Progenitor cell of endocrine pancreas (in vitro differentiated cells): ENCODE data around the gene CTNNBIP1. TPM values are rescaled to one million over a fixed set of nuclear protein-coding genes. Genes with fewer than 3 reads are reported as not detected.

Source experiments
- DNase-seq: peaks from one replicate; pipeline ENCODE4 v3.0.0; 2021; ENCODE audit warnings: low spot score; ENCODE audit not compliant: unreplicated experiment
- H3K27ac Mint-ChIP-seq: 2 replicates; pipeline ENCODE4 v1.8.0; 2021; ENCODE audit warnings: mild to moderate bottlenecking, moderate library complexity, mixed read lengths
- H3K27me3 Mint-ChIP-seq: 2 replicates; pipeline ENCODE4 v1.8.0; 2021; ENCODE audit warnings: mixed read lengths
- H3K36me3 Mint-ChIP-seq: 2 replicates; pipeline ENCODE4 v1.8.0; 2022; ENCODE audit warnings: mixed read lengths; ENCODE audit not compliant: insufficient read depth
- H3K4me1 Mint-ChIP-seq: 2 replicates; pipeline ENCODE4 v1.8.0; 2021; ENCODE audit warnings: low read depth, mixed read lengths
- H3K4me3 Mint-ChIP-seq: 2 replicates; pipeline ENCODE4 v1.8.0; 2021; ENCODE audit warnings: low read depth, mild to moderate bottlenecking, moderate library complexity, mixed read lengths
- H3K9me3 Mint-ChIP-seq: 2 replicates; pipeline ENCODE4 v1.8.0; 2021; ENCODE audit warnings: low read depth, mixed read lengths
- CTCF ChIP-seq: fragments of 200-600 bp; sonication (generic); IDR thresholded peaks from one replicate; pipeline ENCODE4 v1.5.0; 2021; ENCODE audit warnings: antibody characterized with exemption, mild to moderate bottlenecking; ENCODE audit not compliant: unreplicated experiment
- total RNA-seq: library from RNA; stranded (reverse); gene quantifications from 2 replicates; pipeline ENCODE4 v1.2.1, GENCODE V29; 2021

Gene CTNNBIP1
- total RNA-seq, 1 donor from 2014 or later: 79.9 TPM

- Mint-ChIP-seq H3K9me3 (no peaks in the 10 kb centered on the region), H3K36me3 (no peaks in the 10 kb centered on the region), H3K4me3 (peak overlapping the region; percentile 19)
Measured at GRCh38 chr1:9874959-9875635, 35.0 kb downstream of the CTNNBIP1 start.

GRCh38 chr1:9874412-9874811 lies 35.7 kb downstream of the CTNNBIP1 start:
- peak overlapping the region; percentile 88 for H3K27ac Mint-ChIP-seq

More at GRCh38 chr1:9874959-9875635, 35.0 kb downstream of the CTNNBIP1 start:
- Mint-ChIP-seq H3K27me3 (no peaks in the 10 kb centered on the region), H3K4me1 (peaks cover 4% of the 10 kb centered on the region), H3K27ac (peak overlapping the region; percentile 85)
- peak; percentile 78 for DNase-seq
- TF ChIP-seq CTCF: peak; percentile 93

GRCh38 chr1:9873992-9874391 lies 36.1 kb downstream of the CTNNBIP1 start:
- Mint-ChIP-seq H3K27ac (no peak overlapping the region), H3K4me1 (peaks cover 4% of the 10 kb centered on the region), H3K36me3 (no peaks in the 10 kb centered on the region), H3K4me3 (no peak overlapping the region), H3K9me3 (no peaks in the 10 kb centered on the region), H3K27me3 (no peaks in the 10 kb centered on the region)
- DNase-seq: no peak
- no peak for TF ChIP-seq CTCF

More at GRCh38 chr1:9874412-9874811, 35.7 kb downstream of the CTNNBIP1 start:
- H3K36me3 Mint-ChIP-seq: no peaks in the 10 kb centered on the region
- DNase-seq: no peak
- no peaks in the 10 kb centered on the region for H3K27me3 Mint-ChIP-seq
- H3K4me1 Mint-ChIP-seq: peaks cover 4% of the 10 kb centered on the region
- H3K9me3 Mint-ChIP-seq: no peaks in the 10 kb centered on the region
- no peak for TF ChIP-seq CTCF
- H3K4me3 Mint-ChIP-seq: no peak overlapping the region

GRCh38 chr1:9873385-9873784 lies 36.7 kb downstream of the CTNNBIP1 start:
- DNase-seq: no peak
- Mint-ChIP-seq H3K27ac (no peak overlapping the region), H3K4me3 (no peak overlapping the region), H3K4me1 (peaks cover 4% of the 10 kb centered on the region), H3K36me3 (no peaks in the 10 kb centered on the region), H3K27me3 (no peaks in the 10 kb centered on the region), H3K9me3 (no peaks in the 10 kb centered on the region)
- no peak for TF ChIP-seq CTCF

GRCh38 chr1:9872430-9873165 lies 37.5 kb downstream of the CTNNBIP1 start:
- Mint-ChIP-seq H3K4me1 (peaks cover 4% of the 10 kb centered on the region), H3K27me3 (no peaks in the 10 kb centered on the region), H3K4me3 (no peak overlapping the region), H3K9me3 (no peaks in the 10 kb centered on the region), H3K36me3 (no peaks in the 10 kb centered on the region), H3K27ac (no peak overlapping the region)
- no peak for TF ChIP-seq CTCF
- no peak for DNase-seq
